Tibial artery (tissue), 4 donors: ENCODE results near the gene GARNL3.
A peak's percentile ranks its signal among the peaks of the same experiment; 100 is the strongest.

Experiments
- DNase-seq, 2 donors: peaks; one replicate each; pipeline ENCODE4 v3.0.0-alpha.2; 2019
- H3K27ac ChIP-seq, 2 donors: fragments of 200-600 bp; sonication (generic) in 1 of 2; 1 replicate in 1 of 2; 2 replicates in 1 of 2; pipeline ENCODE4 v1.5.1; 2018 to 2019; ENCODE audit warnings: mild to moderate bottlenecking in 1 of 2
- H3K27me3 ChIP-seq, 2 donors: fragments of 200-600 bp; sonication (generic) in 1 of 2; one replicate each; pipeline versions ENCODE4 v1.5.1 to v1.6.0; 2016 to 2019
- H3K36me3 ChIP-seq, 3 donors: fragments of 200-600 bp; sonication (generic) in 2 of 3; one replicate each; pipeline ENCODE4 v1.5.1; 2016 to 2019; ENCODE audit warnings: mild to moderate bottlenecking in 2 of 3
- H3K4me1 ChIP-seq, 4 donors: fragments of 200-600 bp; sonication (generic) in 2 of 4; 1 replicate in 3 of 4; 2 replicates in 1 of 4; pipeline ENCODE4 v1.5.1; 2016 to 2019
- H3K4me3 ChIP-seq, 2 donors: fragments of 200-600 bp; sonication (generic) in 1 of 2; 1 replicate in 1 of 2; 2 replicates in 1 of 2; pipeline ENCODE4 v1.5.1; 2018 to 2019; ENCODE audit warnings: mild to moderate bottlenecking in 2 of 2
- H3K9me3 ChIP-seq, 3 donors: fragments of 200-600 bp; sonication (generic) in 1 of 3; one replicate each; pipeline ENCODE4 v1.5.1; 2016 to 2019
- CTCF ChIP-seq, 2 experiments: fragments of 200-600 bp in 1 of 2; fragments of 450-650 bp in 1 of 2; IDR thresholded peaks; one replicate each; pipeline ENCODE4 v1.5.1; 2017 to 2019; ENCODE audit warnings: antibody characterized with exemption in 2 of 2, mild to moderate bottlenecking in 1 of 2, moderate library complexity in 1 of 2
- intact Hi-C: fragments of 100-400 bp; cut with DNase I; formaldehyde crosslinking; loops from one replicate; pipeline ENCODE4 v1.15.0; 2023; ENCODE audit warnings: low total_unique reads

Gene GARNL3

GRCh38 chr9:127333221-127334064, 68.9 kb downstream of the GARNL3 start:
- no peak for TF ChIP-seq CTCF (IDR thresholded peaks at IDR 0.05)
- no peaks in the 10 kb centered on the region for H3K9me3 ChIP-seq
- peak overlapping the region; percentile 71 to 73 for H3K27ac ChIP-seq
- no peaks in the 10 kb centered on the region for H3K27me3 ChIP-seq
- peak in 1 of 2 donors; percentile 21 for DNase-seq
- intact Hi-C loops = no loop called here
- peaks cover under 1 to 15% (median 10%) of the 10 kb centered on the region in 3 donors for H3K36me3 ChIP-seq
- peaks cover 0 to 51% (median 34%) of the 10 kb centered on the region in 4 donors for H3K4me1 ChIP-seq
- H3K4me3 ChIP-seq = no peak overlapping the region

- H3K4me3 ChIP-seq = no peak overlapping the region
- no peaks in the 10 kb centered on the region for H3K27me3 ChIP-seq
- DNase-seq = no peak
- H3K4me1 ChIP-seq = peaks cover 0 to 63% (median 41%) of the 10 kb centered on the region in 4 donors
- H3K36me3 ChIP-seq = peaks cover 2 to 10% (median 7%) of the 10 kb centered on the region in 3 donors
- intact Hi-C loops = no loop called here
- peak overlapping the region; percentile 71 to 73 for H3K27ac ChIP-seq
- no peaks in the 10 kb centered on the region for H3K9me3 ChIP-seq
- TF ChIP-seq CTCF (IDR thresholded peaks at IDR 0.05) = no peak
Measured at GRCh38 chr9:127334725-127335124, 70.2 kb downstream of the GARNL3 start.

- H3K36me3 ChIP-seq = peaks cover 10 to 20% (median 12%) of the 10 kb centered on the region in 3 donors
- H3K4me3 ChIP-seq = no peak overlapping the region
- H3K4me1 ChIP-seq = peaks cover 6 to 77% (median 54%) of the 10 kb centered on the region in 4 donors
- no peaks in the 10 kb centered on the region for H3K9me3 ChIP-seq
- no peak for DNase-seq
- H3K27me3 ChIP-seq = no peaks in the 10 kb centered on the region
- intact Hi-C loops = no loop called here
- TF ChIP-seq CTCF (IDR thresholded peaks at IDR 0.05) = no peak
- H3K27ac ChIP-seq = peak overlapping the region; percentile 65 to 73
Measured at GRCh38 chr9:127336086-127336485, 71.5 kb downstream of the GARNL3 start.

- Histone ChIP-seq H3K9me3 (no peaks in the 10 kb centered on the region), H3K27me3 (no peaks in the 10 kb centered on the region), H3K4me1 (peaks cover 6 to 80% (median 55%) of the 10 kb centered on the region in 4 donors), H3K4me3 (no peak overlapping the region), H3K27ac (peak overlapping the region; percentile 73 to 79), H3K36me3 (peaks cover 10 to 26% (median 12%) of the 10 kb centered on the region in 3 donors)
- DNase-seq = peak; percentile 92 to 95
- intact Hi-C loops = no loop called here
- TF ChIP-seq CTCF (IDR thresholded peaks at IDR 0.05) = no peak
Measured at GRCh38 chr9:127336506-127337352, 72.2 kb downstream of the GARNL3 start.

- intact Hi-C loops = loop anchor here (10.0 kb wide), 1 partner anchor 116 kb away; no protein-coding TSS in a partner anchor
Measured at GRCh38 chr9:127340721-127341120, 76.1 kb downstream of the GARNL3 start.

More at GRCh38 chr9:127340721-127341120, 76.1 kb downstream of the GARNL3 start:
- no peak for DNase-seq
- H3K27me3 ChIP-seq = no peaks in the 10 kb centered on the region
- H3K36me3 ChIP-seq = peaks cover 6 to 50% (median 29%) of the 10 kb centered on the region in 3 donors
- TF ChIP-seq CTCF (IDR thresholded peaks at IDR 0.05) = no peak
- peaks cover 6 to 77% (median 60%) of the 10 kb centered on the region in 4 donors for H3K4me1 ChIP-seq
- no peaks in the 10 kb centered on the region for H3K9me3 ChIP-seq
- H3K4me3 ChIP-seq = no peak overlapping the region
- H3K27ac ChIP-seq = peak overlapping the region; percentile 73 to 79
